Activated B cell treated with CpG ODN at 0.5 μM for 24 hours (primary cell): Measurements from ENCODE around the gene TBC1D10A. TPM values are rescaled to one million over a fixed set of nuclear protein-coding genes. Genes with fewer than 3 reads are reported as not detected.

ENCODE experiments used
- ATAC-seq: fragments of 200-7000 bp; cut with Tn5 transposase; one replicate; pipeline ENCODE4 v1.10.0; 2021; ENCODE audit warnings: low read depth, mild to moderate bottlenecking, moderate library complexity
- CTCF ChIA-PET: fragments of 350-600 bp; sonication (Branson Sonifier 250); formaldehyde crosslinking; loops from one replicate; lab custom pipeline; 2021; ENCODE audit warnings: antibody characterized with exemption; lab: Charles Lee
- POLR2A ChIA-PET: fragments of 350-600 bp; sonication (Branson Sonifier 250); formaldehyde crosslinking; loops from one replicate; lab custom pipeline; 2021; ENCODE audit warnings: antibody characterized with exemption; lab: Charles Lee
- DNase-seq: peaks from one replicate; pipeline ENCODE4 v3.0.0; 2022
- H3K27ac Mint-ChIP-seq: one replicate; pipeline ENCODE4 v1.8.0; 2020; ENCODE audit warnings: mixed read lengths
- H3K27me3 Mint-ChIP-seq: one replicate; pipeline ENCODE4 v1.8.0; 2021; ENCODE audit warnings: mixed read lengths
- H3K36me3 Mint-ChIP-seq: one replicate; pipeline ENCODE4 v1.8.0; 2021; ENCODE audit warnings: low read depth, mixed read lengths
- H3K4me1 Mint-ChIP-seq: one replicate; pipeline ENCODE4 v1.8.0; 2021; ENCODE audit warnings: mixed read lengths
- H3K4me3 Mint-ChIP-seq: one replicate; pipeline ENCODE4 v1.8.0; 2020; ENCODE audit warnings: mild to moderate bottlenecking, mixed read lengths
- H3K9me3 Mint-ChIP-seq: one replicate; pipeline ENCODE4 v1.8.0; 2020; ENCODE audit warnings: mixed read lengths
- intact Hi-C: fragments of 100-400 bp; cut with micrococcal nuclease; formaldehyde crosslinking; loops from one replicate; pipeline ENCODE4 v1.15.1; 2024
- total RNA-seq: library from RNA; stranded (reverse); gene quantifications from 2 replicates; pipeline ENCODE4 v1.2.3, GENCODE V29; 2022
- TF ChIP-seq, protein P1 (sequence below): fragments of 200-600 bp; IDR thresholded peaks from one replicate; pipeline ENCODE4 v1.8.0; 2022; ENCODE audit warnings: antibody characterized with exemption, mild to moderate bottlenecking

TBC1D10A gene
- total RNA-seq, 1 donor from 2014 or later = 20.4 TPM

DNA sequence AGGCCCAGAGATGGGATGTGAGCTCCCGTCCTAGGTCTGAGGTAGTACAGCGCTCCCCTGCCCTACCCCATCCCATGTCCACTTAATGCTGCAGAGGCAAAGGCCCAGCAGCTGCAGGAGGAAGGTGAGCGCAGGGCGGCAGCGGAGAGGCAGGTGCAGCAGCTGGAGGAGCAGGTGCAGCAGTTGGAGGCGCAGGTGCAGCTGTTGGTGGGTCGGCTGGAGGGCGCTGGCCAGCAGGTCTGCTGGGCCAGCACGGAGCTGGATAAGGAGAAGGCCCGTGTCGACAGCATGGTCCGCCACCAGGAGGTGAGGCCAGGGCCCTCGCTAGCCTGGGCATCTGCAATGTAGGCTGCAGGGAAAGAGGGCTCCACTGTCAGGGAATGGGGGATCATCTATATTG is 45.2 kb upstream of the TBC1D10A start:
- DNase-seq (no peak), ATAC-seq (no peak)
- CTCF ChIA-PET = interaction anchor here (1.1 kb wide), 1 partner anchor 84 kb away, joined by 3 read pairs; no protein-coding TSS in a partner anchor
- H3K4me1 Mint-ChIP-seq = no peaks in the 10 kb centered on the region
- TF ChIP-seq, protein P1, sequence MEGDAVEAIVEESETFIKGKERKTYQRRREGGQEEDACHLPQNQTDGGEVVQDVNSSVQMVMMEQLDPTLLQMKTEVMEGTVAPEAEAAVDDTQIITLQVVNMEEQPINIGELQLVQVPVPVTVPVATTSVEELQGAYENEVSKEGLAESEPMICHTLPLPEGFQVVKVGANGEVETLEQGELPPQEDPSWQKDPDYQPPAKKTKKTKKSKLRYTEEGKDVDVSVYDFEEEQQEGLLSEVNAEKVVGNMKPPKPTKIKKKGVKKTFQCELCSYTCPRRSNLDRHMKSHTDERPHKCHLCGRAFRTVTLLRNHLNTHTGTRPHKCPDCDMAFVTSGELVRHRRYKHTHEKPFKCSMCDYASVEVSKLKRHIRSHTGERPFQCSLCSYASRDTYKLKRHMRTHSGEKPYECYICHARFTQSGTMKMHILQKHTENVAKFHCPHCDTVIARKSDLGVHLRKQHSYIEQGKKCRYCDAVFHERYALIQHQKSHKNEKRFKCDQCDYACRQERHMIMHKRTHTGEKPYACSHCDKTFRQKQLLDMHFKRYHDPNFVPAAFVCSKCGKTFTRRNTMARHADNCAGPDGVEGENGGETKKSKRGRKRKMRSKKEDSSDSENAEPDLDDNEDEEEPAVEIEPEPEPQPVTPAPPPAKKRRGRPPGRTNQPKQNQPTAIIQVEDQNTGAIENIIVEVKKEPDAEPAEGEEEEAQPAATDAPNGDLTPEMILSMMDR = no peak
- H3K27ac Mint-ChIP-seq = no peak overlapping the region
- no peaks in the 10 kb centered on the region for H3K27me3 Mint-ChIP-seq
- H3K4me3 Mint-ChIP-seq = no peak overlapping the region
- H3K36me3 Mint-ChIP-seq = peaks cover 1% of the 10 kb centered on the region
- intact Hi-C loops = no loop called here
- POLR2A ChIA-PET = no interaction called here
- H3K9me3 Mint-ChIP-seq = no peaks in the 10 kb centered on the region

GRCh38 chr22:30371321-30371720 is 44.6 kb upstream of the TBC1D10A start:
- Mint-ChIP-seq H3K9me3 (no peaks in the 10 kb centered on the region), H3K27me3 (no peaks in the 10 kb centered on the region), H3K4me1 (no peaks in the 10 kb centered on the region), H3K4me3 (no peak overlapping the region), H3K36me3 (peaks cover 1% of the 10 kb centered on the region), H3K27ac (no peak overlapping the region)
- intact Hi-C loops = no loop called here
- CTCF ChIA-PET = interaction anchor here (1.1 kb wide), 1 partner anchor 84 kb away, joined by 3 read pairs; no protein-coding TSS in a partner anchor
- TF ChIP-seq, protein P1 = no peak
- ATAC-seq = no peak
- POLR2A ChIA-PET = no interaction called here
- no peak for DNase-seq

- ChIA-PET CTCF (no interaction called here), POLR2A (no interaction called here)
- no peak for ATAC-seq
- DNase-seq = no peak
- intact Hi-C loops = no loop called here
- TF ChIP-seq, protein P1 = no peak
- Mint-ChIP-seq H3K4me3 (no peak overlapping the region), H3K36me3 (peaks cover 1% of the 10 kb centered on the region), H3K4me1 (no peaks in the 10 kb centered on the region), H3K9me3 (no peaks in the 10 kb centered on the region), H3K27ac (no peak overlapping the region), H3K27me3 (no peaks in the 10 kb centered on the region)
These were observed 44.0 kb upstream of the TBC1D10A start for GRCh38 chr22:30370641-30371230.

DNA sequence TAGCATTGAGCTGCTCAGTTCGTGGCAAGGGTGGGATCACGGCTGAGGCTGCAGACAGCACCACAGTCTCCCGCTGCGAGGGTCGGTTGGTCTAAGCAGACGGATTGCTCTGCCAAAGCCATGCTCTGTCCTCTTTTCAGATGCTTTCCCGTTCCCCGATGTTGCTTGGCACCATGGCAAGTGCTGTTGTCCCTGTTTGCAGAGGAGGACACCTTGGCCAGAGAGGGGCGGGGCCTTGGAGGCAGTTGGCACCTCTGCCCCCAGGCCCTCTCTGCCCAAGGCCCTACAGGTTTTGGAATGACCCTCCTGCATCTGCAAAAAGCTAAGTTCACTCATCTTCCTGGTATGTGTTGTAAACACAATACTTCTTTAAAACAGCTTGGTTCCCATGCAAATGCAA is 41.7 kb upstream of the TBC1D10A start:
- DNase-seq (no peak), ATAC-seq (no peak)
- Mint-ChIP-seq H3K9me3 (no peaks in the 10 kb centered on the region), H3K27me3 (no peaks in the 10 kb centered on the region), H3K27ac (no peak overlapping the region), H3K36me3 (peaks cover 1% of the 10 kb centered on the region), H3K4me3 (no peak overlapping the region), H3K4me1 (no peaks in the 10 kb centered on the region)
- TF ChIP-seq, protein P1 = no peak
- ChIA-PET POLR2A (interaction anchor here (1.1 kb wide), 1 partner anchor 55 kb away, joined by 7 read pairs; no protein-coding TSS in a partner anchor), CTCF (no interaction called here)
- intact Hi-C loops = no loop called here

- Mint-ChIP-seq H3K4me3 (no peak overlapping the region), H3K36me3 (peaks cover 1% of the 10 kb centered on the region), H3K4me1 (no peaks in the 10 kb centered on the region), H3K27ac (no peak overlapping the region), H3K27me3 (no peaks in the 10 kb centered on the region), H3K9me3 (no peaks in the 10 kb centered on the region)
- ATAC-seq (no peak), DNase-seq (no peak)
- intact Hi-C loops = no loop called here
- POLR2A ChIA-PET = interaction anchor here (0.7 kb wide), 1 partner anchor 56 kb away, joined by 3 read pairs; no protein-coding TSS in a partner anchor
- TF ChIP-seq, protein P1 = no peak
- CTCF ChIA-PET = no interaction called here
These were observed 39.1 kb upstream of the TBC1D10A start for GRCh38 chr22:30365891-30366290.
